Esophagus muscularis mucosa (tissue), 3 donors: ENCODE data around the gene SYNE1.

ENCODE experiments used
- POLR2A ChIP-seq: fragments of 450-650 bp; IDR thresholded peaks from one replicate; pipeline ENCODE4 v1.6.1; 2017; ENCODE audit warnings: antibody characterized with exemption, moderate library complexity, mild to moderate bottlenecking, low read depth
- POLR2AphosphoS5 ChIP-seq, 2 donors: sonication (generic); formaldehyde crosslinking; IDR thresholded peaks; one replicate each; pipeline ENCODE4 v1.6.1; 2017; ENCODE audit warnings: antibody characterized with exemption in 2 of 2
- TF ChIP-seq, protein P1 (sequence below), 3 experiments: fragments of 200-600 bp in 2 of 3; fragments of 450-650 bp in 1 of 3; sonication (generic) in 2 of 3; IDR thresholded peaks; one replicate each; pipeline ENCODE4 v1.5.1; 2017 to 2019; ENCODE audit warnings: antibody characterized with exemption in 3 of 3, mild to moderate bottlenecking in 2 of 3, moderate library complexity in 1 of 3

DNA sequence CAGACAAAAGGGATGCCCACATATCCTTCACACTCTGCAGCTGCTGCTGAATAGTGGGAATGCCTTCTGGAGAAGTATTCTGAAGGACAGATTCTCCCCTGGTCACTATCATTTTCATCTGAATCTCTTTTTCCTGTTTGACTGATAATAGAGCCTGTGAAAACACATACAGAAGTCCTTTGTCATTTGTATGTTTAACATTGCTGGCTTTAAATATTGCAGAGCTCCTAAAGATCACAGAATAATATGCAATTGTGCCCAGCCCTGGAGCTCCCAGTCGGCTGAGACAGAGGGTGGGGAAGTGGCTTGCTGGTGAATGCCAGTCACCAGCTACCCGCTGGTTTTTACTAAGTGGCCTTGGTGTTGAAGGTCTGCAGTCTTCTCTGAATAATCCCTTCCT, 272.3 kb downstream of the SYNE1 start:
- TF ChIP-seq, protein P1, sequence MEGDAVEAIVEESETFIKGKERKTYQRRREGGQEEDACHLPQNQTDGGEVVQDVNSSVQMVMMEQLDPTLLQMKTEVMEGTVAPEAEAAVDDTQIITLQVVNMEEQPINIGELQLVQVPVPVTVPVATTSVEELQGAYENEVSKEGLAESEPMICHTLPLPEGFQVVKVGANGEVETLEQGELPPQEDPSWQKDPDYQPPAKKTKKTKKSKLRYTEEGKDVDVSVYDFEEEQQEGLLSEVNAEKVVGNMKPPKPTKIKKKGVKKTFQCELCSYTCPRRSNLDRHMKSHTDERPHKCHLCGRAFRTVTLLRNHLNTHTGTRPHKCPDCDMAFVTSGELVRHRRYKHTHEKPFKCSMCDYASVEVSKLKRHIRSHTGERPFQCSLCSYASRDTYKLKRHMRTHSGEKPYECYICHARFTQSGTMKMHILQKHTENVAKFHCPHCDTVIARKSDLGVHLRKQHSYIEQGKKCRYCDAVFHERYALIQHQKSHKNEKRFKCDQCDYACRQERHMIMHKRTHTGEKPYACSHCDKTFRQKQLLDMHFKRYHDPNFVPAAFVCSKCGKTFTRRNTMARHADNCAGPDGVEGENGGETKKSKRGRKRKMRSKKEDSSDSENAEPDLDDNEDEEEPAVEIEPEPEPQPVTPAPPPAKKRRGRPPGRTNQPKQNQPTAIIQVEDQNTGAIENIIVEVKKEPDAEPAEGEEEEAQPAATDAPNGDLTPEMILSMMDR (IDR thresholded peaks at IDR 0.05): no peak
- no peak for TF ChIP-seq POLR2AphosphoS5 (IDR thresholded peaks at IDR 0.05)
- TF ChIP-seq POLR2A: no peak
